Kidney (tissue), 14 donors: Measurements from ENCODE around the gene SLC36A1. TPM values are rescaled to one million over a fixed set of nuclear protein-coding genes. Genes with fewer than 3 reads are reported as not detected.

Experiments
- DNase-seq, 5 donors: peaks; one replicate each; pipeline ENCODE4 v3.0.0-alpha.2; 2013 to 2020
- FAIRE-seq: peaks from 2 replicates; lab custom pipeline; 2012; peaks lifted over from hg19 to GRCh38; lab: Jason Lieb, UNC
- H3K27ac ChIP-seq, 2 donors: one replicate each; pipeline ENCODE4 v1.7.0; 2013; ENCODE audit warnings: low read depth in 2 of 2, low read length in 2 of 2, inconsistent platforms in 1 of 2
- H3K27me3 ChIP-seq: one replicate; pipeline ENCODE4 v1.7.1; 2013; ENCODE audit warnings: low read length, inconsistent platforms; ENCODE audit not compliant: control insufficient read depth, insufficient read depth
- H3K36me3 ChIP-seq, 3 donors: one replicate each; pipeline versions ENCODE4 v1.7.0 to v1.7.1; 2013; ENCODE audit warnings: low read length in 3 of 3, control low read depth in 1 of 3, inconsistent platforms in 1 of 3; ENCODE audit not compliant: insufficient read depth in 3 of 3, control insufficient read depth in 2 of 3
- H3K4me1 ChIP-seq, 3 donors: one replicate each; pipeline versions ENCODE4 v1.7.0 to v1.7.1; 2013; ENCODE audit warnings: low read length in 3 of 3, inconsistent platforms in 1 of 3, low read depth in 1 of 3; ENCODE audit not compliant: control insufficient read depth in 2 of 3, insufficient read depth in 2 of 3
- H3K4me3 ChIP-seq, 3 donors: one replicate each; pipeline versions ENCODE4 v1.7.0 to v1.8.1; 2013; ENCODE audit warnings: low read length in 3 of 3, control low read depth in 1 of 3, inconsistent platforms in 1 of 3
- H3K9ac ChIP-seq, 3 donors: one replicate each; pipeline versions ENCODE4 v1.7.0 to v1.7.1; 2013; ENCODE audit warnings: low read length in 3 of 3, control low read depth in 1 of 3, inconsistent platforms in 1 of 3
- H3K9me3 ChIP-seq, 3 donors: one replicate each; pipeline versions ENCODE4 v1.7.0 to v1.7.1; 2013; ENCODE audit warnings: low read length in 3 of 3, control low read depth in 1 of 3, inconsistent platforms in 1 of 3; ENCODE audit not compliant: control insufficient read depth in 2 of 3, insufficient read depth in 1 of 3
- intact Hi-C: fragments of 100-400 bp; cut with DNase I; formaldehyde crosslinking; loops from one replicate; pipeline ENCODE4 v1.11.1; 2022
- polyA plus RNA-seq: library from polyadenylated mRNA; stranded (reverse); fragments of 350-450 nt; fragmentation: Illumina TruSeq; extraction: RNeasy Lipid Tissue Mini Kit (QIAGEN cat#74804); gene quantifications from one replicate; pipeline ENCODE4 v1.2.3, GENCODE V29; 2014; ENCODE audit warnings: low read depth, low replicate concordance; ENCODE audit not compliant: insufficient read depth
- total RNA-seq: library from RNA; stranded (reverse); fragmentation: NEBNext Ultra II Directional; extraction: Animal tissue kit (Norgen Biotek cat#: 25700); gene quantifications from one replicate; pipeline ENCODE4 v1.2.1, GENCODE V29; 2021
- TF ChIP-seq, protein P1 (sequence below): IDR thresholded peaks from 3 replicates; pipeline ENCODE4 v1.5.1; 2012; ENCODE audit warnings: mild to moderate bottlenecking, moderate library complexity, borderline replicate concordance; ENCODE audit not compliant: insufficient read depth; ENCODE audit errors: extremely low read depth
- donor health status: control.
- donor health status: control.
- donor health status: control.
- donor health status: control.
- donor health status: control.
- donor health status: DM: yes; HTN: yes; CAD: no.
- donor health status: Normal renal cell carcinoma (clear cell type).

The SLC36A1 gene
- total and polyA plus RNA-seq, 2 donors from 2014 or later: 4.1 to 11.0 TPM

DNA sequence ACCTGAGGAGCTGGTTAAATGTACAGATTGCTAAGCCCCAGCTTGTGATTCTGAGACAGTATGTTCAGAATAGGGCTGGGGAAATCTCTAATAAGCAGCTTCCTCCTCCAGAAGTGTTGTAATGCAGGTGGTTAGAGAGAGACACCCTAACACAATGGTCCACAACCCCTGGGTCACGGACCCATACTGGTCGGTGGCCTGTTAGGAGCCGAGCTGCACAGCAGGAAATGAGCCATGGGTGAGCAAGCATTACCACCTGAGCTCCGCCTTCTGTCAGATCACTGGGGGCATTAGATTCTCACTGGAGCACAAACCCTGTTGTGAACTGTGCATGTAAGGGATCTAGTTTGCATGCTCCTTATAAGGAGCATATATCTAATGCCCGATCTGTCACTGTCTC lies 61.8 kb downstream of the SLC36A1 start:
- no peaks in the 10 kb centered on the region for H3K4me1 ChIP-seq
- TF ChIP-seq, protein P1, sequence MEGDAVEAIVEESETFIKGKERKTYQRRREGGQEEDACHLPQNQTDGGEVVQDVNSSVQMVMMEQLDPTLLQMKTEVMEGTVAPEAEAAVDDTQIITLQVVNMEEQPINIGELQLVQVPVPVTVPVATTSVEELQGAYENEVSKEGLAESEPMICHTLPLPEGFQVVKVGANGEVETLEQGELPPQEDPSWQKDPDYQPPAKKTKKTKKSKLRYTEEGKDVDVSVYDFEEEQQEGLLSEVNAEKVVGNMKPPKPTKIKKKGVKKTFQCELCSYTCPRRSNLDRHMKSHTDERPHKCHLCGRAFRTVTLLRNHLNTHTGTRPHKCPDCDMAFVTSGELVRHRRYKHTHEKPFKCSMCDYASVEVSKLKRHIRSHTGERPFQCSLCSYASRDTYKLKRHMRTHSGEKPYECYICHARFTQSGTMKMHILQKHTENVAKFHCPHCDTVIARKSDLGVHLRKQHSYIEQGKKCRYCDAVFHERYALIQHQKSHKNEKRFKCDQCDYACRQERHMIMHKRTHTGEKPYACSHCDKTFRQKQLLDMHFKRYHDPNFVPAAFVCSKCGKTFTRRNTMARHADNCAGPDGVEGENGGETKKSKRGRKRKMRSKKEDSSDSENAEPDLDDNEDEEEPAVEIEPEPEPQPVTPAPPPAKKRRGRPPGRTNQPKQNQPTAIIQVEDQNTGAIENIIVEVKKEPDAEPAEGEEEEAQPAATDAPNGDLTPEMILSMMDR: no peak
- no peaks in the 10 kb centered on the region for H3K36me3 ChIP-seq
- H3K27me3 ChIP-seq: no peaks in the 10 kb centered on the region
- intact Hi-C loops: no loop called here
- no peak for DNase-seq
- no peak overlapping the region for H3K27ac ChIP-seq
- no peak for FAIRE-seq
- H3K9ac ChIP-seq: no peak overlapping the region
- no peak overlapping the region for H3K4me3 ChIP-seq
- no peaks in the 10 kb centered on the region for H3K9me3 ChIP-seq

DNA sequence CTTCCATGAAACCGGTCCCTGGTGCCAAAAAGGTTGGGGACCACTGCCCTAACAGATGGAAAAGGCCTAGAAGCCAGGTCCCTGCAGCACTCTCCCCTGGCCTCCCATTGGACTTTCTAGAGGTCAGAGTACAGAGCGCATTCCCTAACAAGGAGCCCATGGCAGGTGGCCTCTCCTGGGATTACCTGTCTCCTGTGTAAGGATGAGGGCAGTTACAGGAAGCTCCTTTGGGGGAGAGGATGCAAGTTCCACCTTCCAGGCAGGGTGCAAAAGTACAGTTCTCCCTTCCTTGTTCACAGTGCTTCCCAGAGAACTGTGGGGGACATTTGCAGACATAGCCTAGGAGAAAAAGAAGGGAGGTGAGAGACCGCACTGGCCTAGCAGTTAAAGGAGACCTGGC lies 62.4 kb downstream of the SLC36A1 start:
- Histone ChIP-seq H3K36me3 (no peaks in the 10 kb centered on the region), H3K9ac (no peak overlapping the region), H3K27me3 (no peaks in the 10 kb centered on the region), H3K27ac (no peak overlapping the region), H3K4me1 (no peaks in the 10 kb centered on the region), H3K4me3 (no peak overlapping the region), H3K9me3 (no peaks in the 10 kb centered on the region)
- DNase-seq: no peak
- FAIRE-seq: no peak
- TF ChIP-seq, protein P1: no peak
- intact Hi-C loops: no loop called here

DNA sequence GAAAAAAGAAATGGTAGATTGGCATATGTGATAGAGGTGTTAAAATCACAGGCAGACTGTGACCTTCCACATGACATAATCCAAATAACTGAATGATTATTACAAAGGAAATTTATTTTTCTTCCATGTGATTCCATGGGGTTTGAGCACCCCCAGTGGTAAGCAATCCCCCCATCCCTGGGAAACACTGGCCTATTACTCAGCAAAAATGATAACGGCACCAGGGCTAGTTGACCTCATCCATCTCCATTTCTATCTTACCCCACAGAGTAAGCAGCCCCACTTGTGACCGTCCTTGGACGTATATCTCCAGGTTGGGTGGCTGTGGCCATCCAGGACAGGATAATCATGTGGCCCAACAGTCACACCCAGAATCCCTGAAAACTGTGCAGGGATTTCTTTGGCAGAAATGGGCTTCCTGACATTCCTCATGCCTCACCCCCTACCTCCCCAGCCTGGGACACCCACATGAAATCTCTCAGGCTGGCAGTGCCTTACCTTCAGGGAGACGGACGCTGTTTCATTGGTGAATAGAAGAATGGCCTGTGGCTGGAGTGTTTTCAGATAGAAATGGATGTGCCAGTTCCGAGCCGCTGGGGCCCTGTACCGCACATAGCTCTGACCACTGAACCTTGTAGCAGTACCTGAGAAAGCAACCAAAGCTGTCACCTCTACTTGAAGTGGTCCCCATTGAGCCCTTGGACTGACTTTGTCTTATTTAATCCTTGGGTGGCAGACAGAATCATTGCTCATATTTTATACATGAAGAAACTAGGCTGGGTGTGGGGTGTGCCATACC lies 69.9 kb downstream of the SLC36A1 start:
- H3K4me3 ChIP-seq: no peak overlapping the region
- H3K9me3 ChIP-seq: no peaks in the 10 kb centered on the region
- DNase-seq (no peak), FAIRE-seq (no peak)
- TF ChIP-seq, protein P1: no peak
- no peak overlapping the region for H3K27ac ChIP-seq
- H3K9ac ChIP-seq: no peak overlapping the region
- H3K27me3 ChIP-seq: no peaks in the 10 kb centered on the region
- no peaks in the 10 kb centered on the region for H3K4me1 ChIP-seq
- no peaks in the 10 kb centered on the region for H3K36me3 ChIP-seq
- intact Hi-C loops: no loop called here

DNA sequence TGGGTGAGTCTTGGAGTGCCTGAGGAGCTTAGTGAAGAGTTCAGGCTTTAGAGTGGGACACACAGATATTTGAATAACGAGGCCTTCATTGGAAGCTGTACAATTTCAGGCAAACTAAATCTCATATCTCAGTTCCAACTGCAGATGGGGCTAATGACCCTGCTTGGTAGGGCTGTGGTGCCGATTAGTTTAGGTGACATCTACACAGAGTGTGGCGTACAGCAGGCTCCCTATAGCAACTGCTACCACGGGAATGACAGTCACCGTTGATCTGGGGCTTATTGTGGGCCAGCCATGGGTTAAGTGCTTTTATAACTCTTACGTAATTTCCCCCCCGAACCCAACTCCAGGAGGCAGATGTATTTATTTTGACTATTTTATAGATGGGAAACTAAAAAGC lies 72.9 kb downstream of the SLC36A1 start:
- Histone ChIP-seq H3K27ac (no peak overlapping the region), H3K9me3 (no peaks in the 10 kb centered on the region), H3K4me1 (no peaks in the 10 kb centered on the region), H3K36me3 (no peaks in the 10 kb centered on the region), H3K27me3 (no peaks in the 10 kb centered on the region), H3K9ac (no peak overlapping the region), H3K4me3 (no peak overlapping the region)
- intact Hi-C loops: no loop called here
- DNase-seq (no peak), FAIRE-seq (no peak)
- TF ChIP-seq, protein P1: no peak
